OCI-LY1 (cell line): ENCODE measurements around the gene SOCS6.

Source experiments
- H2AFZ ChIP-seq: fragments of 200-600 bp; sonication (generic), shearing (Covaris generic); 2 replicates; pipeline ENCODE4 v1.6.0; 2014; ENCODE audit warnings: antibody characterized with exemption, mild to moderate bottlenecking, low read length
- H3F3A ChIP-seq: fragments of 200-600 bp; sonication (generic), shearing (Covaris generic); 2 replicates; pipeline ENCODE4 v1.6.0; 2014; ENCODE audit warnings: mild to moderate bottlenecking, antibody characterized with exemption, low read length, moderate library complexity; ENCODE audit not compliant: insufficient read depth
- H3K27ac ChIP-seq: fragments of 200-600 bp; sonication (generic); 2 replicates; pipeline ENCODE4 v1.5.1; 2014; ENCODE audit warnings: low read length, mixed run types, mild to moderate bottlenecking, low read depth; ENCODE audit not compliant: poor library complexity, severe bottlenecking
- H3K27me3 ChIP-seq: fragments of 200-600 bp; sonication (generic); 2 replicates; pipeline ENCODE4 v1.6.0; 2014; ENCODE audit warnings: antibody characterized with exemption, mild to moderate bottlenecking, low read length, moderate library complexity; ENCODE audit not compliant: insufficient read depth
- H3K36me3 ChIP-seq: fragments of 200-600 bp; sonication (generic); 2 replicates; pipeline ENCODE4 v1.6.1; 2014; ENCODE audit warnings: mild to moderate bottlenecking, antibody characterized with exemption, low read length, moderate library complexity, mixed read lengths; ENCODE audit not compliant: insufficient read depth
- H3K4me1 ChIP-seq: fragments of 200-600 bp; sonication (generic); 2 replicates; pipeline ENCODE4 v1.5.1; 2014; ENCODE audit warnings: mild to moderate bottlenecking, low read length, moderate library complexity; ENCODE audit not compliant: insufficient read depth, severe bottlenecking
- H3K4me2 ChIP-seq: fragments of 200-600 bp; sonication (generic), shearing (Covaris generic); 2 replicates; pipeline ENCODE4 v1.6.1; 2014; ENCODE audit warnings: low read length
- H3K4me3 ChIP-seq: fragments of 200-600 bp; sonication (generic); 2 replicates; pipeline ENCODE4 v1.5.1; 2014; ENCODE audit warnings: low read length, low read depth, mild to moderate bottlenecking, mixed read lengths; ENCODE audit not compliant: poor library complexity, severe bottlenecking
- H3K79me2 ChIP-seq: fragments of 200-600 bp; shearing (Covaris generic); 2 replicates; pipeline ENCODE4 v1.6.1; 2016; ENCODE audit warnings: mixed run types, low read length, mixed read lengths; ENCODE audit not compliant: insufficient read depth
- H3K9ac ChIP-seq: fragments of 200-600 bp; sonication (generic), shearing (Covaris generic); 2 replicates; pipeline ENCODE4 v1.6.1; 2014; ENCODE audit warnings: mild to moderate bottlenecking, low read length, mixed read lengths
- H3K9me2 ChIP-seq: fragments of 200-600 bp; sonication (generic), shearing (Covaris generic); 2 replicates; pipeline ENCODE4 v1.6.1; 2014; ENCODE audit warnings: low read depth, mild to moderate bottlenecking, low read length, mixed read lengths
- H3K9me3 ChIP-seq: fragments of 200-600 bp; shearing (Covaris generic); 2 replicates; pipeline ENCODE4 v1.6.1; 2014; ENCODE audit warnings: low read length, mixed read lengths
- H4K20me1 ChIP-seq: fragments of 200-600 bp; sonication (generic), shearing (Covaris generic); 2 replicates; pipeline ENCODE4 v1.6.0; 2016; ENCODE audit warnings: mild to moderate bottlenecking, low read length; ENCODE audit not compliant: insufficient read depth
- EZH2 ChIP-seq: fragments of 200-600 bp; sonication (generic), shearing (Covaris generic); IDR thresholded peaks from 2 replicates; pipeline ENCODE4 v1.8.0; 2017; ENCODE audit warnings: borderline replicate concordance, mixed run types, mild to moderate bottlenecking, antibody characterized with exemption, low read length, moderate library complexity, mixed read lengths
- TF ChIP-seq, protein P1 (sequence below): fragments of 200-600 bp; sonication (generic), shearing (Covaris generic); IDR thresholded peaks from 2 replicates; pipeline ENCODE4 v1.5.1; 2017; ENCODE audit warnings: mild to moderate bottlenecking, antibody characterized with exemption, low read length, moderate library complexity, mixed read lengths

SOCS6 gene

DNA sequence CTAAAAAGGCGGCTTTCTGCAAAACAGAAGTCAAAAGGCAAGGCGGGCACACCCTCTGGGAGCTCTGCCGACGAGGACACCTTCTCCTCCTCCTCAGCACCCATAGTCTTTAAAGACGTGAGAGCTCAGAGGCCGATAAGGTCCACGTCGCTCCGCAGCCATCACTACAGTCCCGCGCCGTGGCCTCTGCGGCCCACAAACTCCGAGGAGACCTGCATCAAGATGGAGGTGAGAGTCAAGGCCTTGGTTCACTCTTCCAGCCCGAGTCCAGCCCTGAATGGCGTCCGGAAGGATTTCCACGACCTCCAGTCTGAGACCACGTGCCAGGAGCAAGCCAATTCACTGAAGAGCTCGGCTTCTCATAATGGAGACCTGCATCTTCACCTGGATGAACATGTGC is 36.1 kb downstream of the SOCS6 start:
- no peak for TF ChIP-seq EZH2
- TF ChIP-seq, protein P1, sequence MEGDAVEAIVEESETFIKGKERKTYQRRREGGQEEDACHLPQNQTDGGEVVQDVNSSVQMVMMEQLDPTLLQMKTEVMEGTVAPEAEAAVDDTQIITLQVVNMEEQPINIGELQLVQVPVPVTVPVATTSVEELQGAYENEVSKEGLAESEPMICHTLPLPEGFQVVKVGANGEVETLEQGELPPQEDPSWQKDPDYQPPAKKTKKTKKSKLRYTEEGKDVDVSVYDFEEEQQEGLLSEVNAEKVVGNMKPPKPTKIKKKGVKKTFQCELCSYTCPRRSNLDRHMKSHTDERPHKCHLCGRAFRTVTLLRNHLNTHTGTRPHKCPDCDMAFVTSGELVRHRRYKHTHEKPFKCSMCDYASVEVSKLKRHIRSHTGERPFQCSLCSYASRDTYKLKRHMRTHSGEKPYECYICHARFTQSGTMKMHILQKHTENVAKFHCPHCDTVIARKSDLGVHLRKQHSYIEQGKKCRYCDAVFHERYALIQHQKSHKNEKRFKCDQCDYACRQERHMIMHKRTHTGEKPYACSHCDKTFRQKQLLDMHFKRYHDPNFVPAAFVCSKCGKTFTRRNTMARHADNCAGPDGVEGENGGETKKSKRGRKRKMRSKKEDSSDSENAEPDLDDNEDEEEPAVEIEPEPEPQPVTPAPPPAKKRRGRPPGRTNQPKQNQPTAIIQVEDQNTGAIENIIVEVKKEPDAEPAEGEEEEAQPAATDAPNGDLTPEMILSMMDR: no peak
- H3K27ac ChIP-seq: no peak overlapping the region
- H3K79me2 ChIP-seq: no peaks in the 10 kb centered on the region
- no peaks in the 10 kb centered on the region for H3K9me3 ChIP-seq
- no peaks in the 10 kb centered on the region for H3K27me3 ChIP-seq
- H3K4me1 ChIP-seq: no peaks in the 10 kb centered on the region
- no peak overlapping the region for H3K4me2 ChIP-seq
- H3F3A ChIP-seq: no peaks in the 10 kb centered on the region
- no peak overlapping the region for H2AFZ ChIP-seq
- H3K4me3 ChIP-seq: no peak overlapping the region
- H4K20me1 ChIP-seq: no peaks in the 10 kb centered on the region
- H3K9me2 ChIP-seq: no peaks in the 10 kb centered on the region
- H3K36me3 ChIP-seq: no peaks in the 10 kb centered on the region
- no peak overlapping the region for H3K9ac ChIP-seq

DNA sequence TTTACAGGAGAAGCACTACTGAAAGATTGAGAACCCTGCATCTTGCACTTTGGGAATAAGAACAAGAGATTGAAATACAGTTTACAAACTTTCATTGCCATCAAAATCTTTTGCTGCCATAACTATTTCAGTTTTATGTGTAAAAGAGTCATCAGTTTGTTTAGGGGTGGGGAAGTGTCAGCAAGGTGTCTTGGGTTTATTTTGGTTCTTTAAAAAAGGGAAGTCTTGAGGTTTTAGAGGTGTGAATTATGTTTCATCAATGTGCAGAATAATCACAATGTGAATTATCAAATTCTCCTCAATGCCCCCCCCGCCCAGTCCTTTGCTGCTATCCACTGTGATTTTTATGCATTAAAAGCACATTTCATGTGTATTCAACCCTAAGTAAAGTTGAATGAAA is 37.4 kb downstream of the SOCS6 start:
- Histone ChIP-seq H3F3A (no peaks in the 10 kb centered on the region), H3K9ac (no peak overlapping the region), H3K9me2 (no peaks in the 10 kb centered on the region), H3K4me1 (no peaks in the 10 kb centered on the region), H2AFZ (no peak overlapping the region), H4K20me1 (no peaks in the 10 kb centered on the region), H3K27me3 (no peaks in the 10 kb centered on the region), H3K4me2 (no peak overlapping the region), H3K27ac (no peak overlapping the region), H3K4me3 (no peak overlapping the region), H3K9me3 (no peaks in the 10 kb centered on the region), H3K79me2 (no peaks in the 10 kb centered on the region), H3K36me3 (no peaks in the 10 kb centered on the region)
- TF ChIP-seq, protein P1: no peak
- TF ChIP-seq EZH2: no peak

DNA sequence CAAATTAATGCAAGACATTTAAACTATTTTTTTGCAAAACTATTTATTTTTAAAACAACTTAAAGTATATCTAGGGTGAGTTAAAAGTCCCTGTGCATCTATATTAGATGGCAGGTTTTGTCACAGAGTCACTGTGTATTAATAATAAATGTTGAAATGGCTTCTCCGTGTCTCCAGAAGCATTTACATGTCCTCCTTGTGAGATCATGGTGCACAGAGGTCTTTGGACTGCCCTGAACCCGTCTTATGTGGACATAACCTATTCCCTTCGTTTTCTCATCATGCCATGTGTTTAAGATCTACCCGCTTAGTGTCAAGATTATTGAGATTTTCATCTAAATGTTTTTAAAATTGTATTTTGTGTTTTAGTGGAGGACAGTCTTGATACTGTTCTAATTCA is 39.3 kb downstream of the SOCS6 start:
- Histone ChIP-seq H3K36me3 (no peaks in the 10 kb centered on the region), H3K27ac (no peak overlapping the region)

More for the DNA sequence above, 39.3 kb downstream of the SOCS6 start:
- no peaks in the 10 kb centered on the region for H3K27me3 ChIP-seq
- no peaks in the 10 kb centered on the region for H3K9me3 ChIP-seq
- no peak overlapping the region for H2AFZ ChIP-seq
- H3F3A ChIP-seq: no peaks in the 10 kb centered on the region
- H3K79me2 ChIP-seq: no peaks in the 10 kb centered on the region
- H3K4me1 ChIP-seq: no peaks in the 10 kb centered on the region
- no peaks in the 10 kb centered on the region for H4K20me1 ChIP-seq
- no peaks in the 10 kb centered on the region for H3K9me2 ChIP-seq
- TF ChIP-seq, protein P1: no peak
- TF ChIP-seq EZH2: no peak
- H3K4me2 ChIP-seq: no peak overlapping the region
- H3K4me3 ChIP-seq: no peak overlapping the region
- no peak overlapping the region for H3K9ac ChIP-seq
